ENCODE measurements around the gene BPNT1.

DNA sequence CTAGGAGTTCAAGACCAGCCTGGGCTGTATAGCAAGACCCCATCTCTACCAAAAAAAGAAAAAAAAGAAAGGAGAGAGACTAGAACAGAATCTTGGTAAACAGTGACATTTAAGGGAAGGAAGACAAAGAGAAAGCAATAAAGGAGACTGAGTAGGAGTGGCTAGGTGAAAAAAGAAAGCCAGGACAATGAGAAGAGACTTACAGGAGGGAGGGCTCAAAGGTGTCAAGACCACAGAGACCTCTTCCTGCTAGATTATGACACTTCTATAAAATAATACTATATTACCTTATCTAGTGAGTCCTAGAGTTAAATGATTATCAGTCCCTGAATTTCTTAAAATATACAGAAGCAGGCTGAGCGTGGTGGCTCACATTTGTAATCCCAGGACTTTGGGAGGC, 33.2 kb downstream of the BPNT1 start:
- TF ChIP-seq CTCF (IDR thresholded peaks at IDR 0.05; ENCODE audit: low read length) (no peak), EZH2phosphoT487 (IDR thresholded peaks at IDR 0.05; ENCODE audit: low read length) (no peak), EZH2 (optimal IDR thresholded peaks at IDR 0.05; ENCODE audit: low read depth, low read length) (no peak)
